ENCODE results near the gene RBM17.
"Not testable (repeated sequence)": the region's sequence is repeated elsewhere in the genome, so short reads cannot be mapped to it uniquely, and the experiment has no call there.

RBM17 gene

GRCh38 chr10:6139470-6139869, 50.6 kb downstream of the RBM17 start:
- DNase-seq (ENCODE audit: low spot score), result no peak
- TF ChIP-seq CTCF (IDR thresholded peaks at IDR 0.05; ENCODE audit: extremely low read depth, missing control alignments), result no peak

GRCh38 chr10:6140141-6140841, 51.5 kb downstream of the RBM17 start:
- DNase-seq (ENCODE audit: low spot score), result no peak
- no peak for TF ChIP-seq CTCF (IDR thresholded peaks at IDR 0.05; ENCODE audit: extremely low read depth, missing control alignments)

GRCh38 chr10:6140965-6141295, 52.1 kb downstream of the RBM17 start:
- no peak for TF ChIP-seq CTCF (IDR thresholded peaks at IDR 0.05; ENCODE audit: extremely low read depth, missing control alignments)
- no peak for DNase-seq (ENCODE audit: low spot score)

GRCh38 chr10:6141296-6142151, 52.7 kb downstream of the RBM17 start:
- no peak for TF ChIP-seq CTCF (IDR thresholded peaks at IDR 0.05; ENCODE audit: extremely low read depth, missing control alignments)
- peak; percentile 81 for DNase-seq (ENCODE audit: low spot score)

- not testable (repeated sequence) for DNase-seq (ENCODE audit: low spot score)
These were observed 53.4 kb downstream of the RBM17 start for GRCh38 chr10:6142186-6142585.

- DNase-seq (ENCODE audit: low spot score), result no peak
- no peak for TF ChIP-seq CTCF (IDR thresholded peaks at IDR 0.05; ENCODE audit: extremely low read depth, missing control alignments)
These were observed 53.8 kb downstream of the RBM17 start for GRCh38 chr10:6142644-6143043.

- no peak for TF ChIP-seq CTCF (IDR thresholded peaks at IDR 0.05; ENCODE audit: extremely low read depth, missing control alignments)
- DNase-seq (ENCODE audit: low spot score), result no peak
These were observed 54.3 kb downstream of the RBM17 start for GRCh38 chr10:6143181-6143580.
